GM12878 (cell line): Measurements from ENCODE around the gene FMNL3. TPM values are rescaled to one million over a fixed set of nuclear protein-coding genes. Genes with fewer than 3 reads are reported as not detected.
A peak's percentile ranks its signal among the peaks of the same experiment; 100 is the strongest.

Source experiments
- ASH2L ChIP-seq: fragments of 300-600, 200-600 bp; sonication (generic); IDR thresholded peaks from 2 replicates; pipeline ENCODE4 v1.6.1; 2017; ENCODE audit warnings: low read depth, mild to moderate bottlenecking, borderline replicate concordance
- ATF3 ChIP-seq: IDR thresholded peaks from 2 replicates; pipeline ENCODE4 v1.6.1; 2011; ENCODE audit warnings: low read depth, mild to moderate bottlenecking, low read length, moderate library complexity, borderline replicate concordance; ENCODE audit errors: extremely low read depth
- ATF7 ChIP-seq: fragments of 450-650 bp; IDR thresholded peaks from 2 replicates; pipeline ENCODE4 v1.6.1; 2016; ENCODE audit warnings: low read depth, mild to moderate bottlenecking
- BCL3 ChIP-seq: IDR thresholded peaks from 2 replicates; pipeline ENCODE4 v1.6.1; 2011; ENCODE audit warnings: borderline replicate concordance, low read depth, mild to moderate bottlenecking, moderate library complexity, low read length; ENCODE audit not compliant: insufficient read depth, poor library complexity, severe bottlenecking
- BMI1 ChIP-seq: fragments of 450-650 bp; IDR thresholded peaks from 2 replicates; pipeline ENCODE4 v1.6.1; 2016; ENCODE audit warnings: mild to moderate bottlenecking, moderate library complexity, borderline replicate concordance
- CBX3 ChIP-seq: fragments of 200-600 bp; sonication (generic); IDR thresholded peaks from 2 replicates; pipeline ENCODE4 v1.6.1; 2016; ENCODE audit warnings: low read depth, borderline replicate concordance
- CHD2 ChIP-seq: IDR thresholded peaks from 2 replicates; pipeline ENCODE4 v1.6.1; 2011; ENCODE audit warnings: low read depth, low read length, improper control_type of control experiment, borderline replicate concordance
- CREM ChIP-seq: IDR thresholded peaks from 2 replicates; pipeline ENCODE4 v1.6.1; 2014; ENCODE audit warnings: antibody characterized with exemption, low read depth
- E2F4 ChIP-seq: IDR thresholded peaks from 2 replicates; pipeline ENCODE4 v1.6.1; 2012; ENCODE audit warnings: low read depth, low read length, improper control_type of control experiment
- E4F1 ChIP-seq: fragments of 450-650 bp; IDR thresholded peaks from 2 replicates; pipeline ENCODE4 v1.6.1; 2018; ENCODE audit warnings: borderline replicate concordance, mild to moderate bottlenecking; ENCODE audit not compliant: partially characterized antibody
- EED ChIP-seq: sonication (generic); IDR thresholded peaks from 2 replicates; pipeline ENCODE4 v1.6.1; 2016; ENCODE audit warnings: antibody characterized with exemption, low read depth
- FOS ChIP-seq: IDR thresholded peaks from 3 replicates; pipeline ENCODE4 v1.6.1; 2011; ENCODE audit warnings: borderline replicate concordance; ENCODE audit not compliant: insufficient read length; ENCODE audit errors: extremely low read depth
- HCFC1 ChIP-seq: fragments of 150-350 bp; IDR thresholded peaks from 2 replicates; pipeline ENCODE4 v1.6.1; 2014; ENCODE audit warnings: low read length
- MTA2 ChIP-seq: fragments of 450-650 bp; IDR thresholded peaks from 2 replicates; pipeline ENCODE4 v1.6.1; 2016; ENCODE audit warnings: low read depth, mild to moderate bottlenecking, moderate library complexity
- NFYB ChIP-seq: IDR thresholded peaks from 2 replicates; pipeline ENCODE4 v1.6.1; 2011; ENCODE audit warnings: low read depth, mild to moderate bottlenecking, low read length, improper control_type of control experiment, moderate library complexity; ENCODE audit not compliant: insufficient read depth
- NRF1 ChIP-seq: conservative IDR thresholded peaks from 2 replicates; pipeline ENCODE4 v1.6.1; 2011; ENCODE audit warnings: mild to moderate bottlenecking, low read depth, low read length, improper control_type of control experiment
- PAX8 ChIP-seq: fragments of 450-650 bp; IDR thresholded peaks from 2 replicates; pipeline ENCODE4 v1.6.1; 2017; ENCODE audit warnings: mild to moderate bottlenecking, moderate library complexity
- PBX3 ChIP-seq: IDR thresholded peaks from 2 replicates; pipeline ENCODE4 v1.6.1; 2011; ENCODE audit warnings: mild to moderate bottlenecking, low read depth, low read length, moderate library complexity; ENCODE audit not compliant: insufficient replicate concordance
- POLR2AphosphoS5 ChIP-seq: IDR thresholded peaks from 2 replicates; pipeline ENCODE4 v1.6.1; 2011; ENCODE audit warnings: mild to moderate bottlenecking, low read length, inconsistent platforms
- SREBF2 ChIP-seq: IDR thresholded peaks from 2 replicates; pipeline ENCODE4 v1.6.1; 2012; ENCODE audit warnings: mild to moderate bottlenecking, low read length
- STAT1 ChIP-seq: fragments of 450-650 bp; conservative IDR thresholded peaks from 2 replicates; pipeline ENCODE4 v1.6.1; 2014; ENCODE audit warnings: antibody characterized with exemption, mild to moderate bottlenecking
- ZNF24 ChIP-seq: fragments of 450-650 bp; IDR thresholded peaks from 2 replicates; pipeline ENCODE4 v1.6.1; 2017; ENCODE audit warnings: antibody characterized with exemption, mild to moderate bottlenecking
- ZNF622 ChIP-seq: fragments of 450-650 bp; IDR thresholded peaks from 2 replicates; pipeline ENCODE4 v1.6.1; 2017; ENCODE audit warnings: mild to moderate bottlenecking, inconsistent platforms
- ZZZ3 ChIP-seq: IDR thresholded peaks from 2 replicates; pipeline ENCODE4 v1.6.1; 2011; ENCODE audit warnings: low read depth; ENCODE audit not compliant: control insufficient read depth, insufficient read length
- polyA plus RNA-seq, 11 experiments: library from polyadenylated mRNA; depleted of rRNA in 4 of 11; unstranded in 6 of 11; stranded (reverse) in 5 of 11; fragments of >200 nt; fragmentation: Nextera tagmentation in 4 of 11; fragmentation: Illumina TruSeq in 1 of 11; extraction: Ambion mirVana in 4 of 11; extraction: Trizol in 1 of 11; gene quantifications; 1 replicate in 1 of 11; 2 replicates in 10 of 11; pipeline versions ENCODE4 v1.2.1 to v1.2.3, GENCODE V29; 2011 to 2016; ENCODE audit warnings: inconsistent platforms in 2 of 11, missing spikeins in 2 of 11, low read depth in 1 of 11
- total RNA-seq, 4 experiments: library from RNA; depleted of rRNA in 3 of 4; stranded (reverse); fragments of >200 nt in 3 of 4; fragmentation: Illumina TruSeq in 1 of 4; extraction: Trizol in 1 of 4; gene quantifications; 2 replicates each; pipeline versions ENCODE4 v1.2.1 to v1.2.3, GENCODE V29; 2013 to 2021

The FMNL3 gene
- total and polyA plus RNA-seq, 10 of the 15 experiments (the other 5 are each of a cell fraction or from before 2014, with no cell fraction given): 3.0 to 64.9 (median 30.9) TPM

- TF ChIP-seq ATF7 (peak; percentile 74), EED (peak; percentile 98), CBX3 (no peak), NRF1 (no peak), FOS (no peak), ATF3 (no peak), E4F1 (no peak), ZNF622 (no peak), ZNF24 (no peak), HCFC1 (peak; percentile 28; the same call in 1 of the 2 replicates), ZZZ3 (no peak), PAX8 (no peak), E2F4 (no peak), PBX3 (peak; percentile 76), SREBF2 (no peak), ASH2L (peak; percentile 97; the same call in 1 of the 2 replicates), NFYB (no peak), POLR2AphosphoS5 (peak; percentile 86), MTA2 (peak; percentile 43; the same call in 1 of the 2 replicates), CHD2 (peak; percentile 82), BCL3 (peak; percentile 9), STAT1 (no peak), BMI1 (no peak), CREM (peak; percentile 90)
Observed at GRCh38 chr12:49662998-49663843, 44.0 kb downstream of the FMNL3 start (continued).
